GM23338 (cell line): Measurements from ENCODE around the gene ZNRF1. TPM values are rescaled to one million over a fixed set of nuclear protein-coding genes. Genes with fewer than 3 reads are reported as not detected.

ENCODE experiments used
- ATAC-seq: fragments of 200-7000 bp; cut with Tn5 transposase; 3 replicates; pipeline ENCODE4 v1.9.1; 2020
- DNase-seq: peaks from one replicate; pipeline ENCODE4 v3.0.0-alpha.2; 2015; ENCODE audit warnings: low spot score
- H2AFZ ChIP-seq: fragments of 200-600 bp; sonication (generic); 2 replicates; pipeline ENCODE4 v1.8.0; 2016; ENCODE audit warnings: antibody characterized with exemption, mild to moderate bottlenecking, moderate library complexity
- H3F3A ChIP-seq: fragments of 200-600 bp; sonication (generic); replicated peaks from 2 replicates; pipeline ENCODE4 v1.8.0; 2017; ENCODE audit warnings: antibody characterized with exemption, mixed run types, low read depth
- H3K27ac ChIP-seq: fragments of 200-600 bp; sonication (generic); 2 replicates; pipeline ENCODE4 v1.6.1; 2016; ENCODE audit warnings: low read depth
- H3K27me3 ChIP-seq: fragments of 200-600 bp; sonication (generic); 2 replicates; pipeline ENCODE4 v1.8.0; 2016; ENCODE audit warnings: mild to moderate bottlenecking, mixed run types, moderate library complexity; ENCODE audit not compliant: insufficient read depth
- H3K36me3 ChIP-seq: fragments of 200-600 bp; sonication (generic); 2 replicates; pipeline ENCODE4 v1.8.0; 2016; ENCODE audit warnings: mild to moderate bottlenecking; ENCODE audit not compliant: insufficient read depth
- H3K4me1 ChIP-seq: fragments of 200-600 bp; sonication (generic); 2 replicates; pipeline ENCODE4 v1.8.0; 2016; ENCODE audit warnings: mild to moderate bottlenecking, moderate library complexity; ENCODE audit not compliant: insufficient read depth
- H3K4me2 ChIP-seq: fragments of 200-600 bp; sonication (generic); 2 replicates; pipeline ENCODE4 v1.7.1; 2017; ENCODE audit warnings: mixed run types
- H3K4me3 ChIP-seq: fragments of 200-600 bp; sonication (generic); 2 replicates; pipeline ENCODE4 v1.6.1; 2016; ENCODE audit warnings: mixed run types
- H3K79me2 ChIP-seq: fragments of 200-600 bp; sonication (generic); replicated peaks from 2 replicates; pipeline ENCODE4 v1.8.0; 2017; ENCODE audit warnings: mild to moderate bottlenecking; ENCODE audit not compliant: insufficient read depth
- H3K9me2 ChIP-seq: fragments of 200-600 bp; sonication (generic); 2 replicates; pipeline ENCODE4 v1.8.0; 2017; ENCODE audit not compliant: insufficient read depth
- H4K20me1 ChIP-seq: fragments of 200-600 bp; sonication (generic); replicated peaks from 2 replicates; pipeline ENCODE4 v1.8.0; 2017; ENCODE audit warnings: mild to moderate bottlenecking; ENCODE audit not compliant: insufficient read depth
- H3K27ac Mint-ChIP-seq: 2 replicates; pipeline ENCODE4 v1.8.0; 2020; ENCODE audit warnings: inconsistent platforms, mild to moderate bottlenecking, moderate library complexity, mixed read lengths
- H3K27me3 Mint-ChIP-seq: 3 replicates; pipeline ENCODE4 v1.8.0; 2022; ENCODE audit warnings: low read depth, mild to moderate bottlenecking, moderate library complexity, mixed read lengths, inconsistent platforms; ENCODE audit not compliant: insufficient read depth, poor library complexity
- H3K36me3 Mint-ChIP-seq: 3 replicates; pipeline ENCODE4 v1.8.0; 2021; ENCODE audit warnings: low read depth, mild to moderate bottlenecking, inconsistent platforms, moderate library complexity, mixed read lengths
- H3K4me1 Mint-ChIP-seq: 3 replicates; pipeline ENCODE4 v1.8.0; 2020; ENCODE audit warnings: mild to moderate bottlenecking, inconsistent platforms, mixed read lengths
- H3K4me3 Mint-ChIP-seq: 3 replicates; pipeline ENCODE4 v1.8.0; 2021; ENCODE audit warnings: moderate library complexity, mild to moderate bottlenecking, inconsistent platforms, mixed read lengths
- H3K9me3 Mint-ChIP-seq: 3 replicates; pipeline ENCODE4 v1.8.0; 2020; ENCODE audit warnings: moderate library complexity, mild to moderate bottlenecking, inconsistent platforms, mixed read lengths
- CREB1 ChIP-seq: fragments of 250-450 bp; sonication (Bioruptor Pico); IDR thresholded peaks from 2 replicates; pipeline ENCODE4 v1.5.0; 2020; ENCODE audit warnings: low read depth, mild to moderate bottlenecking, moderate library complexity
- ETS1 ChIP-seq: IDR thresholded peaks from 2 replicates; pipeline ENCODE4 v1.6.1; 2016; ENCODE audit warnings: antibody characterized with exemption
- EZH2phosphoT487 ChIP-seq: fragments of 200-600 bp; sonication (generic); IDR thresholded peaks from one replicate; pipeline ENCODE4 v1.8.1; 2018; ENCODE audit warnings: antibody characterized with exemption; ENCODE audit not compliant: unreplicated experiment
- JUNB ChIP-seq: IDR thresholded peaks from one replicate; pipeline ENCODE4 v1.6.1; 2016; ENCODE audit warnings: antibody characterized with exemption; ENCODE audit not compliant: unreplicated experiment
- POLR2AphosphoS5 ChIP-seq: IDR thresholded peaks from 2 replicates; pipeline ENCODE4 v1.6.1; 2016; ENCODE audit warnings: antibody characterized with exemption, low read depth
- REST ChIP-seq: IDR thresholded peaks from one replicate; pipeline ENCODE4 v1.6.1; 2018; ENCODE audit warnings: antibody characterized with exemption; ENCODE audit not compliant: unreplicated experiment
- ZNF114 ChIP-seq: fragments of 250-450 bp; sonication (Bioruptor Pico); IDR thresholded peaks from 2 replicates; pipeline ENCODE4 v1.5.0; 2020; ENCODE audit warnings: mild to moderate bottlenecking, moderate library complexity
- ZNF462 ChIP-seq: fragments of 250-450 bp; sonication (Bioruptor Pico); IDR thresholded peaks from 2 replicates; pipeline ENCODE4 v1.5.0; 2020; ENCODE audit warnings: mild to moderate bottlenecking, moderate library complexity
- polyA plus RNA-seq: library from polyadenylated mRNA; unstranded; fragments of >200 nt; fragmentation: Nextera tagmentation; extraction: Ambion mirVana; gene quantifications from 2 replicates; pipeline ENCODE4 v1.2.1, GENCODE V29; 2016
- total RNA-seq: library from RNA; depleted of rRNA; stranded (reverse); fragments of >200 nt; shearing (Covaris generic); gene quantifications from 2 replicates; pipeline ENCODE4 v1.2.3, GENCODE V29; 2014
- TF ChIP-seq, protein P1 (sequence below), 2 experiments: fragments of 200-600 bp in 1 of 2; sonication (generic) in 1 of 2; conservative IDR thresholded peaks; 2 replicates each; pipeline versions ENCODE4 v1.5.1 to v1.6.1; 2016 to 2017; ENCODE audit warnings: antibody characterized with exemption in 2 of 2, low read depth in 2 of 2, mild to moderate bottlenecking in 2 of 2, moderate library complexity in 1 of 2

ZNRF1 gene
- total and polyA plus RNA-seq, 2 experiments from 2014 or later: 22.4 to 42.1 TPM

DNA sequence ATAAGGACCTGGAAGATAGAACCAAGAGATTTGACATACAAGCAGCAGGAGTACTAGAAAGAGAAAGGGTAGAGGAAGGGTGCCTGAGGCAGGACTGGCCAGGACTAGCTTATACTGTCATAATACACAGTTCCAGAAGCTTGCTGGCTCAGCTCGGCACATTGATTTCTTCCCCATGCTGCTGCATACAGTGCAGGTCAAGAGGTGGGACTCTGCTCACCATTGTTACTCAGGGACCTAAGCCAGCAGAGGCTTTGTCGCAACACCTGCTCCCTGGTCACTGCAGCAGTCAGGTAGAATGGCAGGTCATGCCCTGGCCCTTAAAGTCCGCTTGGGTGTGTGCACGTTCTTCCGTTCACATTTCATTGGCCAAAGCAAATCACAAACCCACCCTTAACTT, 85.0 kb downstream of the ZNRF1 start (continued):
- TF ChIP-seq ZNF462 (no peak), POLR2AphosphoS5 (no peak), ETS1 (no peak)

DNA sequence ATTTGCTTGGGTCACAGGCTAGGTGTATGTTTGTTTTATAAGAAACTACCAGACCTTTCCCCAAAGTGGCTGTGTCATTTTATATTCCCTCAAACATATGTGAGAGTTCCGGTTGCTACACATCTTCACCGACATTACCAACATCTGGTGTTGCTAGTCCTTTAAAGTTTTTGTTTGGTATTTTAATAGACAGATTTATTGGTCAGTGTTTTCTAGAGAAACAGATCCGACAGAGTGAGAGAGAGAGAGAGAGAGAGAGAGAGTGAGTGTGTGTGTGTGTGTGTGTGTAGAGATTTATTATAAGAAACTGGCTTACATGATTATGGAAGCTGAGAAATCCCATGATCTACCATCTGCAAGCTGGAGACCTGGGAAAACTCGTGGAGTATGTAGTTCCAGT, 86.7 kb downstream of the ZNRF1 start:
- H3K27ac ChIP-seq: peak overlapping the region; percentile 45; the same call in 1 of the 2 replicates
- 0 out of 2 replicates have a peak, but pooled peaks cover 2% of the 10 kb centered on the region for H3K36me3 ChIP-seq
- peaks cover 12% of the 10 kb centered on the region for H4K20me1 ChIP-seq
- H3K4me3 ChIP-seq: no peak overlapping the region
- no peak for ATAC-seq
- Mint-ChIP-seq H3K9me3 (no peaks in the 10 kb centered on the region), H3K36me3 (peaks cover 2% of the 10 kb centered on the region; the same call in 1 of the 3 replicates), H3K27me3 (peaks cover 9% of the 10 kb centered on the region), H3K4me1 (peaks cover 34% of the 10 kb centered on the region), H3K27ac (no peak overlapping the region), H3K4me3 (no peak overlapping the region)
- H3K4me2 ChIP-seq: no peak overlapping the region
- no peak for DNase-seq
- H3K9me2 ChIP-seq: no peaks in the 10 kb centered on the region
- no peak overlapping the region for H2AFZ ChIP-seq
- H3K79me2 ChIP-seq: peaks cover 99% of the 10 kb centered on the region
- peaks cover 15% of the 10 kb centered on the region for H3K4me1 ChIP-seq
- H3K27me3 ChIP-seq: no peaks in the 10 kb centered on the region
- 0 out of 2 replicates have a peak, but pooled peaks cover 8% of the 10 kb centered on the region for H3F3A ChIP-seq
- TF ChIP-seq JUNB (no peak), REST (no peak), CREB1 (CRISPR knock-in tag) (no peak), EZH2phosphoT487 (no peak), ZNF114 (CRISPR knock-in tag) (no peak)
- TF ChIP-seq, protein P1, sequence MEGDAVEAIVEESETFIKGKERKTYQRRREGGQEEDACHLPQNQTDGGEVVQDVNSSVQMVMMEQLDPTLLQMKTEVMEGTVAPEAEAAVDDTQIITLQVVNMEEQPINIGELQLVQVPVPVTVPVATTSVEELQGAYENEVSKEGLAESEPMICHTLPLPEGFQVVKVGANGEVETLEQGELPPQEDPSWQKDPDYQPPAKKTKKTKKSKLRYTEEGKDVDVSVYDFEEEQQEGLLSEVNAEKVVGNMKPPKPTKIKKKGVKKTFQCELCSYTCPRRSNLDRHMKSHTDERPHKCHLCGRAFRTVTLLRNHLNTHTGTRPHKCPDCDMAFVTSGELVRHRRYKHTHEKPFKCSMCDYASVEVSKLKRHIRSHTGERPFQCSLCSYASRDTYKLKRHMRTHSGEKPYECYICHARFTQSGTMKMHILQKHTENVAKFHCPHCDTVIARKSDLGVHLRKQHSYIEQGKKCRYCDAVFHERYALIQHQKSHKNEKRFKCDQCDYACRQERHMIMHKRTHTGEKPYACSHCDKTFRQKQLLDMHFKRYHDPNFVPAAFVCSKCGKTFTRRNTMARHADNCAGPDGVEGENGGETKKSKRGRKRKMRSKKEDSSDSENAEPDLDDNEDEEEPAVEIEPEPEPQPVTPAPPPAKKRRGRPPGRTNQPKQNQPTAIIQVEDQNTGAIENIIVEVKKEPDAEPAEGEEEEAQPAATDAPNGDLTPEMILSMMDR (conservative IDR thresholded peaks at IDR 0.05; ENCODE audit: low read depth in 2 of 2): no peak
